Uterus (tissue), 2 donors: ENCODE data around the gene CAMK2G.

Experiments
- CTCF ChIP-seq, 4 experiments: fragments of 200-600 bp in 2 of 4; fragments of 450-650 bp in 2 of 4; sonication (generic) in 2 of 4; IDR thresholded peaks; one replicate each; pipeline ENCODE4 v1.5.1; 2016 to 2019; ENCODE audit warnings: antibody characterized with exemption in 4 of 4, mild to moderate bottlenecking in 2 of 4, moderate library complexity in 1 of 4
- POLR2A ChIP-seq, 2 donors: fragments of 450-650 bp; IDR thresholded peaks; one replicate each; pipeline ENCODE4 v1.6.1; 2016; ENCODE audit warnings: antibody characterized with exemption in 2 of 2, mild to moderate bottlenecking in 1 of 2, moderate library complexity in 1 of 2

- TF ChIP-seq POLR2A (IDR thresholded peaks at IDR 0.05) (no peak), CTCF (IDR thresholded peaks at IDR 0.05) (no peak)
These were observed 84.7 kb downstream of the CAMK2G start for GRCh38 chr10:73789659-73790055.
